ENCODE data around the gene ZNF853.

The ZNF853 gene

GRCh38 chr7:6608081-6608480 lies 7.3 kb upstream of the ZNF853 start:
- H3K4me3 ChIP-seq (ENCODE audit: low read depth, low read length), result no peak overlapping the region
- TF ChIP-seq CTCF (IDR thresholded peaks at IDR 0.05; ENCODE audit: borderline replicate concordance, insufficient read depth, low read depth, low read length), result no peak

GRCh38 chr7:6608794-6609193 lies 6.6 kb upstream of the ZNF853 start:
- no peak overlapping the region for H3K4me3 ChIP-seq (ENCODE audit: low read depth, low read length)
- no peak for TF ChIP-seq CTCF (IDR thresholded peaks at IDR 0.05; ENCODE audit: borderline replicate concordance, insufficient read depth, low read depth, low read length)

- no peak for TF ChIP-seq CTCF (IDR thresholded peaks at IDR 0.05; ENCODE audit: borderline replicate concordance, insufficient read depth, low read depth, low read length)
These were observed 2.6 kb upstream of the ZNF853 start for GRCh38 chr7:6612819-6613218.

GRCh38 chr7:6613706-6614105 lies 1.7 kb upstream of the ZNF853 start:
- no peak overlapping the region for H3K4me3 ChIP-seq (ENCODE audit: low read depth, low read length)
- no peak for TF ChIP-seq CTCF (IDR thresholded peaks at IDR 0.05; ENCODE audit: borderline replicate concordance, insufficient read depth, low read depth, low read length)

More at GRCh38 chr7:6612819-6613218, 2.6 kb upstream of the ZNF853 start:
- H3K4me3 ChIP-seq (ENCODE audit: low read depth, low read length), result no peak overlapping the region

- no peak for TF ChIP-seq CTCF (IDR thresholded peaks at IDR 0.05; ENCODE audit: borderline replicate concordance, insufficient read depth, low read depth, low read length)
- H3K4me3 ChIP-seq (ENCODE audit: low read depth, low read length), result no peak overlapping the region
These were observed 529 bp downstream of the ZNF853 start for GRCh38 chr7:6615723-6616555.

- H3K4me3 ChIP-seq (ENCODE audit: low read depth, low read length), result no peak overlapping the region
- no peak for TF ChIP-seq CTCF (IDR thresholded peaks at IDR 0.05; ENCODE audit: borderline replicate concordance, insufficient read depth, low read depth, low read length)
These were observed 1.6 kb downstream of the ZNF853 start for GRCh38 chr7:6616854-6617643.
